Liver (tissue), 10 donors: ENCODE measurements around the gene IP6K1. TPM values are rescaled to one million over a fixed set of nuclear protein-coding genes. Genes with fewer than 3 reads are reported as not detected.

Experiments used
- DNase-seq: peaks from one replicate; pipeline ENCODE4 v3.0.0-alpha.2; 2017; ENCODE audit warnings: low spot score
- H3K27ac ChIP-seq, 2 donors: one replicate each; pipeline ENCODE4 v1.7.0; 2013; ENCODE audit warnings: inconsistent platforms in 2 of 2, low read length in 2 of 2, control low read depth in 1 of 2, low read depth in 1 of 2, mild to moderate bottlenecking in 1 of 2
- H3K27me3 ChIP-seq, 4 donors: one replicate each; pipeline versions ENCODE4 v1.6.1 to v1.7.0; 2013; ENCODE audit warnings: low read length in 3 of 4, inconsistent platforms in 1 of 4, mild to moderate bottlenecking in 1 of 4, moderate library complexity in 1 of 4; ENCODE audit not compliant: control insufficient read depth in 4 of 4, insufficient read depth in 4 of 4
- H3K36me3 ChIP-seq, 4 donors: one replicate each; pipeline versions ENCODE4 v1.6.1 to v1.7.0; 2013; ENCODE audit warnings: low read length in 3 of 4, mild to moderate bottlenecking in 3 of 4, low read depth in 1 of 4, moderate library complexity in 1 of 4; ENCODE audit not compliant: control insufficient read depth in 4 of 4, insufficient read depth in 3 of 4
- H3K4me1 ChIP-seq, 4 donors: one replicate each; pipeline versions ENCODE4 v1.6.1 to v1.7.0; 2013; ENCODE audit warnings: low read length in 3 of 4, mild to moderate bottlenecking in 3 of 4, moderate library complexity in 1 of 4; ENCODE audit not compliant: control insufficient read depth in 4 of 4, insufficient read depth in 4 of 4
- H3K4me3 ChIP-seq, 3 donors: one replicate each; pipeline versions ENCODE4 v1.6.1 to v1.7.0; 2013; ENCODE audit warnings: low read length in 3 of 3, control low read depth in 1 of 3, low read depth in 1 of 3, mild to moderate bottlenecking in 1 of 3
- H3K9ac ChIP-seq, 2 donors: one replicate each; pipeline ENCODE4 v1.7.0; 2013; ENCODE audit warnings: low read length in 2 of 2, mild to moderate bottlenecking in 2 of 2, moderate library complexity in 2 of 2, control low read depth in 1 of 2, low read depth in 1 of 2
- H3K9me3 ChIP-seq, 4 donors: one replicate each; pipeline versions ENCODE4 v1.6.1 to v1.7.0; 2013; ENCODE audit warnings: low read length in 3 of 4; ENCODE audit not compliant: control insufficient read depth in 4 of 4
- GABPA ChIP-seq, 2 donors: IDR thresholded peaks in 1 of 2; conservative IDR thresholded peaks in 1 of 2; 2 replicates each; pipeline ENCODE4 v1.6.1; 2016; ENCODE audit warnings: antibody characterized with exemption in 2 of 2, mild to moderate bottlenecking in 1 of 2, moderate library complexity in 1 of 2
- HNF4G ChIP-seq: IDR thresholded peaks from 2 replicates; pipeline ENCODE4 v1.6.1; 2016; ENCODE audit warnings: antibody characterized with exemption
- NR2F2 ChIP-seq: IDR thresholded peaks from 2 replicates; pipeline ENCODE4 v1.6.1; 2016; ENCODE audit warnings: antibody characterized with exemption
- RAD21 ChIP-seq, 2 donors: IDR thresholded peaks; 2 replicates each; pipeline ENCODE4 v1.6.1; 2016; ENCODE audit warnings: antibody characterized with exemption in 2 of 2, mild to moderate bottlenecking in 2 of 2
- TAF1 ChIP-seq: conservative IDR thresholded peaks from 2 replicates; pipeline ENCODE4 v1.6.1; 2016; ENCODE audit warnings: antibody characterized with exemption, mild to moderate bottlenecking
- WGBS: extraction: QIAGEN DNeasy Blood & Tissue Kit; methylation state at CpG from one replicate; pipeline ENCODE4 v1.1.7; 2013; 5-methylcytosine and 5-hydroxymethylcytosine counted together
- polyA plus RNA-seq, 2 donors: library from polyadenylated mRNA; stranded (reverse) in 1 of 2; unstranded in 1 of 2; fragments of 200-250 nt in 1 of 2; fragments of >200 nt in 1 of 2; fragmentation: Nextera tagmentation in 1 of 2; extraction: Ambion mirVana in 1 of 2; gene quantifications; one replicate each; pipeline versions ENCODE4 v1.2.1 to v1.2.3, GENCODE V29; 2013 to 2015
- small RNA-seq: library from RNA; depleted of rRNA; stranded (forward); fragments of <200 nt; gene quantifications from one replicate; pipeline ENCODE3, GENCODE V24; 2014
- total RNA-seq, 2 donors: library from RNA; depleted of rRNA; stranded (reverse); fragments of >200 nt; gene quantifications; one replicate each; pipeline ENCODE4 v1.2.3, GENCODE V29; 2014
- TF ChIP-seq, protein P1 (sequence below): IDR thresholded peaks from 2 replicates; pipeline ENCODE4 v1.6.1; 2016; ENCODE audit warnings: antibody characterized with exemption, mild to moderate bottlenecking
- TF ChIP-seq, protein P2 (sequence below): fragments of 150-350 bp; IDR thresholded peaks from 2 replicates; pipeline ENCODE4 v1.5.1; 2017; ENCODE audit warnings: improper control_type of control experiment, low read depth, low read length; ENCODE audit not compliant: missing input control
- donor health status: healthy.
- donor health status: healthy.
- donor health status: healthy.
- donor health status: healthy.
- donor health status: healthy.

The IP6K1 gene
- total and polyA plus RNA-seq, 4 donors = 6.6 to 32.3 (median 18.1) TPM

DNA sequence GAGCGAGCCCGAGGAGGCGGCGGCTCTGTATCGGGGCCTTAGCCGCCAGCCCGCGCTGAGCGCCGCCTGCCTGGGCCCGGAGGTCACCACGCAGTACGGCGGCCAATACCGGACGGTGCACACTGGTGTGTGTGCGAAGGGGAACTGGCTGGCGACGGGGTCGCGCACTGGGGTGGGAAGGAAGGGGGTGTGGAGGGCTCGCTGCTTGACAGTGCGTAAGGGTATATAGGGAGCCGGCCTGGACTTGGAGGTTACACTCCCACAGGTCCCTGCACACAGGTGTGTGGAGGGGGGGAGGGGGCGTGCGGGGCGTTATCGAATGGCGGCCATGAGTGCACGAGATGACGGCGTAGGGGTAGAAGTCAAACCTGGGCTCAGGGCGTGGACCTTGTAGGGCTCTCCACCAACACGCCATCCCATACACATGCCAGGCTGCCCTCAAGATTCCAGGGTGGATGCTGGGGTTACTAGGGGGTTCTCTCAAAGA is 111.8 kb downstream of the IP6K1 start:
- H3K36me3 ChIP-seq = peaks cover 9 to 31% (median 16%) of the 10 kb centered on the region in 4 donors
- H3K9me3 ChIP-seq = no peaks in the 10 kb centered on the region
- peak overlapping the region; percentile 48 to 76 (median 66) for H3K4me3 ChIP-seq
- TF ChIP-seq, protein P1, sequence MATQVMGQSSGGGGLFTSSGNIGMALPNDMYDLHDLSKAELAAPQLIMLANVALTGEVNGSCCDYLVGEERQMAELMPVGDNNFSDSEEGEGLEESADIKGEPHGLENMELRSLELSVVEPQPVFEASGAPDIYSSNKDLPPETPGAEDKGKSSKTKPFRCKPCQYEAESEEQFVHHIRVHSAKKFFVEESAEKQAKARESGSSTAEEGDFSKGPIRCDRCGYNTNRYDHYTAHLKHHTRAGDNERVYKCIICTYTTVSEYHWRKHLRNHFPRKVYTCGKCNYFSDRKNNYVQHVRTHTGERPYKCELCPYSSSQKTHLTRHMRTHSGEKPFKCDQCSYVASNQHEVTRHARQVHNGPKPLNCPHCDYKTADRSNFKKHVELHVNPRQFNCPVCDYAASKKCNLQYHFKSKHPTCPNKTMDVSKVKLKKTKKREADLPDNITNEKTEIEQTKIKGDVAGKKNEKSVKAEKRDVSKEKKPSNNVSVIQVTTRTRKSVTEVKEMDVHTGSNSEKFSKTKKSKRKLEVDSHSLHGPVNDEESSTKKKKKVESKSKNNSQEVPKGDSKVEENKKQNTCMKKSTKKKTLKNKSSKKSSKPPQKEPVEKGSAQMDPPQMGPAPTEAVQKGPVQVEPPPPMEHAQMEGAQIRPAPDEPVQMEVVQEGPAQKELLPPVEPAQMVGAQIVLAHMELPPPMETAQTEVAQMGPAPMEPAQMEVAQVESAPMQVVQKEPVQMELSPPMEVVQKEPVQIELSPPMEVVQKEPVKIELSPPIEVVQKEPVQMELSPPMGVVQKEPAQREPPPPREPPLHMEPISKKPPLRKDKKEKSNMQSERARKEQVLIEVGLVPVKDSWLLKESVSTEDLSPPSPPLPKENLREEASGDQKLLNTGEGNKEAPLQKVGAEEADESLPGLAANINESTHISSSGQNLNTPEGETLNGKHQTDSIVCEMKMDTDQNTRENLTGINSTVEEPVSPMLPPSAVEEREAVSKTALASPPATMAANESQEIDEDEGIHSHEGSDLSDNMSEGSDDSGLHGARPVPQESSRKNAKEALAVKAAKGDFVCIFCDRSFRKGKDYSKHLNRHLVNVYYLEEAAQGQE = no peak
- no peak for TF ChIP-seq HNF4G
- TF ChIP-seq, protein P2, sequence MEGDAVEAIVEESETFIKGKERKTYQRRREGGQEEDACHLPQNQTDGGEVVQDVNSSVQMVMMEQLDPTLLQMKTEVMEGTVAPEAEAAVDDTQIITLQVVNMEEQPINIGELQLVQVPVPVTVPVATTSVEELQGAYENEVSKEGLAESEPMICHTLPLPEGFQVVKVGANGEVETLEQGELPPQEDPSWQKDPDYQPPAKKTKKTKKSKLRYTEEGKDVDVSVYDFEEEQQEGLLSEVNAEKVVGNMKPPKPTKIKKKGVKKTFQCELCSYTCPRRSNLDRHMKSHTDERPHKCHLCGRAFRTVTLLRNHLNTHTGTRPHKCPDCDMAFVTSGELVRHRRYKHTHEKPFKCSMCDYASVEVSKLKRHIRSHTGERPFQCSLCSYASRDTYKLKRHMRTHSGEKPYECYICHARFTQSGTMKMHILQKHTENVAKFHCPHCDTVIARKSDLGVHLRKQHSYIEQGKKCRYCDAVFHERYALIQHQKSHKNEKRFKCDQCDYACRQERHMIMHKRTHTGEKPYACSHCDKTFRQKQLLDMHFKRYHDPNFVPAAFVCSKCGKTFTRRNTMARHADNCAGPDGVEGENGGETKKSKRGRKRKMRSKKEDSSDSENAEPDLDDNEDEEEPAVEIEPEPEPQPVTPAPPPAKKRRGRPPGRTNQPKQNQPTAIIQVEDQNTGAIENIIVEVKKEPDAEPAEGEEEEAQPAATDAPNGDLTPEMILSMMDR = no peak
- TF ChIP-seq NR2F2 = no peak
- no peak for TF ChIP-seq TAF1
- no peak for TF ChIP-seq RAD21 (IDR thresholded peaks at IDR 0.05)
- TF ChIP-seq GABPA (IDR thresholded peaks at IDR 0.05 in 1 of 2, conservative IDR thresholded peaks at IDR 0.05 in 1 of 2) = no peak
- peaks cover 21 to 56% (median 38%) of the 10 kb centered on the region in 4 donors for H3K4me1 ChIP-seq
- no peaks in the 10 kb centered on the region for H3K27me3 ChIP-seq
- WGBS = 4% methylated on average over 34 of the region's 34 CpGs
- peak overlapping the region in 1 of 2 donors; percentile 56 for H3K9ac ChIP-seq
- H3K27ac ChIP-seq = peak overlapping the region; percentile 84 to 91
- DNase-seq = no peak

Small RNA genes within 50 kb of the gene (small RNA-seq; reads per million reads assigned to genes)
- not detected for gene AMIGO3
- not detected for gene COX6CP14

Other genes with a start within 250 kb of the IP6K1 start
- under 1 TPM; 0.42 to 0.67 TPM for gene BSN, start 232.1 kb downstream of the IP6K1 start, total RNA-seq
- gene BSN, start 232.1 kb downstream of the IP6K1 start, polyA plus RNA-seq = under 1 TPM; 0.32 to 0.38 TPM
- gene APEH, start 112.2 kb downstream of the IP6K1 start, total RNA-seq = 10 to 100 TPM; 91.3 to 94.1 TPM
- 10 to 100 TPM; 65.1 to 83.8 TPM for gene APEH, start 112.2 kb downstream of the IP6K1 start, polyA plus RNA-seq
- gene MST1, start 97.1 kb downstream of the IP6K1 start, total RNA-seq = 100 to 1,000 TPM; 262 to 551 TPM
- gene MST1, start 97.1 kb downstream of the IP6K1 start, polyA plus RNA-seq = 100 to 1,000 TPM; 509 to 634 TPM
- 100 to 1,000 TPM in 1 of 2 donors, 10 to 100 TPM in 1; 44.0 to 104 TPM for gene RNF123, start 97.0 kb downstream of the IP6K1 start, total RNA-seq
- gene RNF123, start 97.0 kb downstream of the IP6K1 start, polyA plus RNA-seq = 10 to 100 TPM; 34.3 to 36.4 TPM
- gene AMIGO3, start 66.9 kb downstream of the IP6K1 start, total RNA-seq = not detected
- 1 to 10 TPM in 1 of 2 donors, under 1 TPM in 1; 0.11 to 1.1 TPM for gene AMIGO3, start 66.9 kb downstream of the IP6K1 start, polyA plus RNA-seq
- 10 to 100 TPM; 12.6 to 57.7 TPM for gene GMPPB, start 62.6 kb downstream of the IP6K1 start, total RNA-seq
- 10 to 100 TPM; 13.4 to 57.8 TPM for gene GMPPB, start 62.6 kb downstream of the IP6K1 start, polyA plus RNA-seq
- not detected for gene CDHR4, start 13.3 kb upstream of the IP6K1 start, total RNA-seq
- not detected for gene CDHR4, start 13.3 kb upstream of the IP6K1 start, polyA plus RNA-seq
- 1 to 10 TPM in 1 of 2 donors, under 1 TPM in 1; 0.84 to 4.2 TPM for gene INKA1, start 16.7 kb upstream of the IP6K1 start, total RNA-seq
- gene INKA1, start 16.7 kb upstream of the IP6K1 start, polyA plus RNA-seq = 1 to 10 TPM; 1.2 TPM
- gene UBA7, start 27.4 kb upstream of the IP6K1 start, total RNA-seq = 10 to 100 TPM; 15.8 to 29.5 TPM
- 10 to 100 TPM; 14.6 TPM for gene UBA7, start 27.4 kb upstream of the IP6K1 start, polyA plus RNA-seq
- gene TRAIP, start 70.0 kb upstream of the IP6K1 start, total RNA-seq = 1 to 10 TPM in 1 of 2 donors, under 1 TPM in 1; 0.42 to 7.9 TPM
- under 1 TPM; 0.47 to 0.81 TPM for gene TRAIP, start 70.0 kb upstream of the IP6K1 start, polyA plus RNA-seq
- not detected for gene CAMKV, start 83.4 kb upstream of the IP6K1 start, total RNA-seq
- not detected for gene CAMKV, start 83.4 kb upstream of the IP6K1 start, polyA plus RNA-seq
- under 1 TPM; 0.23 to 0.42 TPM for gene MST1R, start 117.3 kb upstream of the IP6K1 start, total RNA-seq
- gene MST1R, start 117.3 kb upstream of the IP6K1 start, polyA plus RNA-seq = under 1 TPM; 0.10 to 0.56 TPM
- 1 to 10 TPM; 4.6 to 9.0 TPM for gene MON1A, start 143.3 kb upstream of the IP6K1 start, total RNA-seq
- 1 to 10 TPM; 7.4 to 9.5 TPM for gene MON1A, start 143.3 kb upstream of the IP6K1 start, polyA plus RNA-seq
- 10 to 100 TPM; 18.1 to 59.2 TPM for gene RBM6, start 153.6 kb upstream of the IP6K1 start, total RNA-seq
- 10 to 100 TPM; 10.9 to 57.0 TPM for gene RBM6, start 153.6 kb upstream of the IP6K1 start, polyA plus RNA-seq